ENCODE measurements around the gene EPB41L4B. TPM values are rescaled to one million over a fixed set of nuclear protein-coding genes. Genes with fewer than 3 reads are reported as not detected.

The EPB41L4B gene
- total RNA-seq, 1 experiment from 2014 or later: 8.1 TPM

DNA sequence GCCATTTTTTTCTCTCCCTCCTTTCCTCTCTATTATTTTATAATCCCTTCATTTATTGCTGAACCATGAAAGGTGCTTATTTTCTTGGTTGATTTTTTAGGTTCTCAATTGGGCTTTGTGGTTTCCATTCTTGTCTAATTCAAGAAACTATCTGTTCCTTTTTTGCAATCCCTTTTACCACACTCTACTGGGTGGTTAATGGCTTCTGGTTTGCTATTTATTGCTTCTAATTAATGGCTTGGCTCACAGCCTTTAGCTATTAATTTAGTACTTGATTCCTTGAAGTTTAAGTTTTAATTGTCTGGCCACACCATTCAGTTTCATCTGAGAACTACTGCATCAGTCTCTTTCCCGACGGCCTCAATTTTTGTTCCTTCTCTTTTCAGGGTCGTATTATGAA, 159.4 kb downstream of the EPB41L4B start:
- H3K4me2 ChIP-seq (ENCODE audit: low read length): no peak overlapping the region
- DNase-seq (ENCODE audit: low read depth, low spot score) (no peak), ATAC-seq (no peak)
- H3K9ac ChIP-seq (ENCODE audit: low read length): no peak overlapping the region
- H3K9me3 ChIP-seq (ENCODE audit: control insufficient read depth in 1 of 2, insufficient read depth in 1 of 2, low read depth in 1 of 2, low read length in 2 of 2): peaks cover 0 to 4% of the 10 kb centered on the region in 2 experiments; a peak in 1 of 4 replicates
- H3K27ac ChIP-seq (ENCODE audit: low read depth, low read length): no peak overlapping the region
- RAD21 ChIA-PET (ENCODE audit: low non-redundant PET in 1 of 2, low total read pairs in 2 of 2, uncharacterized antibody in 2 of 2, unreplicated experiment in 2 of 2): no interaction called here
- POLR2A ChIA-PET: no interaction called here
- 0 out of 2 replicates have a peak, but pooled peaks cover 3% of the 10 kb centered on the region for H3K27me3 ChIP-seq (ENCODE audit: insufficient read depth, low read length)
- no peak overlapping the region for H3K4me3 ChIP-seq (replicated peaks in 1 of 2; ENCODE audit: low read depth in 1 of 2, low read length in 2 of 2)
- no peaks in the 10 kb centered on the region for H3K4me1 ChIP-seq (ENCODE audit: control insufficient read depth in 1 of 2, insufficient read depth in 2 of 2, low read length in 2 of 2)
- H4K20me1 ChIP-seq (ENCODE audit: insufficient read depth): no peaks in the 10 kb centered on the region
- CTCF ChIA-PET: interaction anchor here (1.7 kb wide), 1 partner anchor 22 kb away, joined by 6 read pairs; no protein-coding TSS in a partner anchor
- no peak overlapping the region for H2AFZ ChIP-seq (ENCODE audit: low read depth, low read length, poor library complexity, severe bottlenecking)
- no peaks in the 10 kb centered on the region for H3K79me2 ChIP-seq (ENCODE audit: insufficient read depth, low read length)
- no peaks in the 10 kb centered on the region for H3K9me2 ChIP-seq (ENCODE audit: insufficient read depth)
- H3K36me3 ChIP-seq (ENCODE audit: control insufficient read depth in 1 of 2, insufficient read depth in 2 of 2, low read length in 2 of 2): no peaks in the 10 kb centered on the region
- no TSS peak for BruUV-seq (replicated peaks)
- intact Hi-C loops (cut with micrococcal nuclease): no loop called here
- TF ChIP-seq CBX3 (IDR thresholded peaks at IDR 0.05; ENCODE audit: low read depth) (no peak), SIN3A (IDR thresholded peaks at IDR 0.05; ENCODE audit: low read depth) (no peak), CTCF (IDR thresholded peaks at IDR 0.05 in 2 of 3, conservative IDR thresholded peaks at IDR 0.05 in 1 of 3; ENCODE audit: borderline replicate concordance in 1 of 3, insufficient read depth in 1 of 3, low read depth in 2 of 3, low read length in 2 of 3) (no peak), RAD21 (IDR thresholded peaks at IDR 0.05; ENCODE audit: low read depth) (no peak), EZH2phosphoT487 (IDR thresholded peaks at IDR 0.05; ENCODE audit: borderline replicate concordance) (no peak)

GRCh38 chr9:109159583-109159982, 161.3 kb downstream of the EPB41L4B start:
- RAD21 ChIA-PET (ENCODE audit: low non-redundant PET in 1 of 2, low total read pairs in 2 of 2, uncharacterized antibody in 2 of 2, unreplicated experiment in 2 of 2): no interaction called here
- POLR2A ChIA-PET: no interaction called here
- Histone ChIP-seq H3K79me2 (ENCODE audit: insufficient read depth, low read length) (no peaks in the 10 kb centered on the region), H3K9me3 (ENCODE audit: control insufficient read depth in 1 of 2, insufficient read depth in 1 of 2, low read depth in 1 of 2, low read length in 2 of 2) (no peaks in the 10 kb centered on the region), H2AFZ (ENCODE audit: low read depth, low read length, poor library complexity, severe bottlenecking) (no peak overlapping the region), H3K4me3 (replicated peaks in 1 of 2; ENCODE audit: low read depth in 1 of 2, low read length in 2 of 2) (no peak overlapping the region), H3K4me1 (ENCODE audit: control insufficient read depth in 1 of 2, insufficient read depth in 2 of 2, low read length in 2 of 2) (no peaks in the 10 kb centered on the region), H3K36me3 (ENCODE audit: control insufficient read depth in 1 of 2, insufficient read depth in 2 of 2, low read length in 2 of 2) (no peaks in the 10 kb centered on the region), H3K4me2 (ENCODE audit: low read length) (no peak overlapping the region), H3K9me2 (ENCODE audit: insufficient read depth) (no peaks in the 10 kb centered on the region), H3K27ac (ENCODE audit: low read depth, low read length) (no peak overlapping the region), H4K20me1 (ENCODE audit: insufficient read depth) (no peaks in the 10 kb centered on the region), H3K9ac (ENCODE audit: low read length) (no peak overlapping the region), H3K27me3 (ENCODE audit: insufficient read depth, low read length) (0 out of 2 replicates have a peak, but pooled peaks cover 3% of the 10 kb centered on the region)
- CTCF ChIA-PET: no interaction called here
- TF ChIP-seq EGR1 (IDR thresholded peaks at IDR 0.05; ENCODE audit: low read depth): no peak
- TF ChIP-seq, protein P1, sequence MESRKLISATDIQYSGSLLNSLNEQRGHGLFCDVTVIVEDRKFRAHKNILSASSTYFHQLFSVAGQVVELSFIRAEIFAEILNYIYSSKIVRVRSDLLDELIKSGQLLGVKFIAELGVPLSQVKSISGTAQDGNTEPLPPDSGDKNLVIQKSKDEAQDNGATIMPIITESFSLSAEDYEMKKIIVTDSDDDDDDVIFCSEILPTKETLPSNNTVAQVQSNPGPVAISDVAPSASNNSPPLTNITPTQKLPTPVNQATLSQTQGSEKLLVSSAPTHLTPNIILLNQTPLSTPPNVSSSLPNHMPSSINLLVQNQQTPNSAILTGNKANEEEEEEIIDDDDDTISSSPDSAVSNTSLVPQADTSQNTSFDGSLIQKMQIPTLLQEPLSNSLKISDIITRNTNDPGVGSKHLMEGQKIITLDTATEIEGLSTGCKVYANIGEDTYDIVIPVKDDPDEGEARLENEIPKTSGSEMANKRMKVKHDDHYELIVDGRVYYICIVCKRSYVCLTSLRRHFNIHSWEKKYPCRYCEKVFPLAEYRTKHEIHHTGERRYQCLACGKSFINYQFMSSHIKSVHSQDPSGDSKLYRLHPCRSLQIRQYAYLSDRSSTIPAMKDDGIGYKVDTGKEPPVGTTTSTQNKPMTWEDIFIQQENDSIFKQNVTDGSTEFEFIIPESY (IDR thresholded peaks at IDR 0.05; ENCODE audit: extremely low read depth, insufficient replicate concordance, low read length): no peak
- no peak for TF ChIP-seq ZFX (IDR thresholded peaks at IDR 0.05)
- no peak for TF ChIP-seq CEBPB (IDR thresholded peaks at IDR 0.05; ENCODE audit: low read depth)
- TF ChIP-seq, protein P2, sequence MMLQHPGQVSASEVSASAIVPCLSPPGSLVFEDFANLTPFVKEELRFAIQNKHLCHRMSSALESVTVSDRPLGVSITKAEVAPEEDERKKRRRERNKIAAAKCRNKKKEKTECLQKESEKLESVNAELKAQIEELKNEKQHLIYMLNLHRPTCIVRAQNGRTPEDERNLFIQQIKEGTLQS (IDR thresholded peaks at IDR 0.05): no peak
- no peak for TF ChIP-seq TCF7L2 (IDR thresholded peaks at IDR 0.05; ENCODE audit: borderline replicate concordance, extremely low read depth, insufficient read depth, insufficient read length)
- TF ChIP-seq CTCF (IDR thresholded peaks at IDR 0.05 in 2 of 3, conservative IDR thresholded peaks at IDR 0.05 in 1 of 3; ENCODE audit: borderline replicate concordance in 1 of 3, insufficient read depth in 1 of 3, low read depth in 2 of 3, low read length in 2 of 3): no peak
- no peak for TF ChIP-seq EZH2 (IDR thresholded peaks at IDR 0.05)
- TF ChIP-seq JUND (IDR thresholded peaks at IDR 0.05): no peak
- no peak for TF ChIP-seq SRF (IDR thresholded peaks at IDR 0.05; ENCODE audit: low read depth)
- no peak for DNase-seq (ENCODE audit: low read depth, low spot score)
- ATAC-seq: no peak
- intact Hi-C loops (cut with micrococcal nuclease): no loop called here
- no TSS peak for BruUV-seq (replicated peaks)
